Smooth muscle cell (in vitro differentiated cells): Measurements from ENCODE around the gene SDK1. TPM values are rescaled to one million over a fixed set of nuclear protein-coding genes. Genes with fewer than 3 reads are reported as not detected.

Experiments
- DNase-seq: peaks from one replicate; lab custom pipeline; 2025; ENCODE audit not compliant: unreplicated experiment; lab: John Stamatoyannopoulos, UW
- H2AFZ ChIP-seq: fragments of 200-600 bp; sonication (generic); 2 replicates; pipeline ENCODE4 v1.6.0; 2016; ENCODE audit warnings: antibody characterized with exemption, low read depth, mild to moderate bottlenecking
- H3F3A ChIP-seq: fragments of 200-600 bp; sonication (generic); 2 replicates; pipeline ENCODE4 v1.6.0; 2017; ENCODE audit warnings: antibody characterized with exemption, low read depth
- H3K27ac ChIP-seq: fragments of 200-600 bp; sonication (generic); 2 replicates; pipeline ENCODE4 v1.5.1; 2016; ENCODE audit warnings: low read depth, mild to moderate bottlenecking
- H3K27me3 ChIP-seq: fragments of 200-600 bp; sonication (generic); 2 replicates; pipeline ENCODE4 v1.6.1; 2016; ENCODE audit warnings: low read depth, mild to moderate bottlenecking
- H3K36me3 ChIP-seq: fragments of 200-600 bp; sonication (generic); 2 replicates; pipeline ENCODE4 v1.5.1; 2016; ENCODE audit warnings: low read depth
- H3K4me1 ChIP-seq: fragments of 200-600 bp; sonication (generic); 2 replicates; pipeline ENCODE4 v1.5.1; 2016; ENCODE audit warnings: low read depth
- H3K4me2 ChIP-seq: fragments of 200-600 bp; sonication (generic); 2 replicates; pipeline ENCODE4 v1.6.0; 2016; ENCODE audit warnings: mild to moderate bottlenecking
- H3K4me3 ChIP-seq: fragments of 200-600 bp; sonication (generic); 2 replicates; pipeline ENCODE4 v1.5.1; 2016; ENCODE audit warnings: mild to moderate bottlenecking
- H3K79me2 ChIP-seq: fragments of 200-600 bp; sonication (generic); 2 replicates; pipeline ENCODE4 v1.6.0; 2016; ENCODE audit warnings: low read depth, mild to moderate bottlenecking
- H3K9ac ChIP-seq: fragments of 200-600 bp; sonication (generic); 2 replicates; pipeline ENCODE4 v1.6.0; 2016; ENCODE audit warnings: low read depth
- H3K9me3 ChIP-seq: fragments of 200-600 bp; sonication (generic); replicated peaks from 2 replicates; pipeline ENCODE4 v1.5.1; 2016; ENCODE audit warnings: low read depth
- H4K20me1 ChIP-seq: fragments of 200-600 bp; sonication (generic); 2 replicates; pipeline ENCODE4 v1.6.0; 2016; ENCODE audit warnings: low read depth
- WGBS: methylation state at CpG from one replicate; pipeline ENCODE4 v1.1.7; 2016; ENCODE audit warnings: low lambda C conversion rate; 5-methylcytosine and 5-hydroxymethylcytosine counted together
- polyA plus RNA-seq: library from polyadenylated mRNA; unstranded; fragments of >200 nt; fragmentation: Nextera tagmentation; extraction: Ambion mirVana; gene quantifications from 2 replicates; pipeline ENCODE4 v1.2.1, GENCODE V29; 2016
- total RNA-seq: library from RNA; depleted of rRNA; stranded (reverse); fragments of >200 nt; gene quantifications from 2 replicates; pipeline ENCODE4 v1.2.3, GENCODE V29; 2014
- TF ChIP-seq, protein P1 (sequence below): fragments of 200-600 bp; sonication (generic); IDR thresholded peaks from 2 replicates; pipeline ENCODE4 v1.5.1; 2017; ENCODE audit warnings: borderline replicate concordance, mild to moderate bottlenecking, antibody characterized with exemption; ENCODE audit not compliant: insufficient read depth, poor library complexity, severe bottlenecking

The SDK1 gene
- total and polyA plus RNA-seq, 2 experiments from 2014 or later: 1.1 to 2.5 TPM

DNA sequence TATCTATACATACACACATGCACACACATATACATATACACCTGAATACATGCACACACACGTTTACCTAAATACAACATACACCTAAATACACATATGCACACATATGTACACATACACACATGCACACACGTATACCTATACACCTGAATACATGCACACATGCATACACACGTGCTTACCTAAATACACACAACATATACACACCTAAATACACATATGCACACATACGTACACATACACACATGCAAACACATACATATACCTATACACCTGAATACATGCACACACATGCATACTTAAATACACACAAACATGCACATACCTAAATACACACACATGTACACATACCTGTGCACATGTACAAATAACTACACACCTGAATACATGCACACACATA lies 947.2 kb downstream of the SDK1 start:
- H3K9ac ChIP-seq: no peak overlapping the region
- no peaks in the 10 kb centered on the region for H3K79me2 ChIP-seq
- H3K27me3 ChIP-seq: no peaks in the 10 kb centered on the region
- H3K4me3 ChIP-seq: no peak overlapping the region
- no peaks in the 10 kb centered on the region for H3F3A ChIP-seq
- H2AFZ ChIP-seq: no peak overlapping the region
- no peak overlapping the region for H3K4me2 ChIP-seq
- no peak for DNase-seq
- no peaks in the 10 kb centered on the region for H3K4me1 ChIP-seq
- no peaks in the 10 kb centered on the region for H4K20me1 ChIP-seq
- H3K36me3 ChIP-seq: no peaks in the 10 kb centered on the region
- TF ChIP-seq, protein P1, sequence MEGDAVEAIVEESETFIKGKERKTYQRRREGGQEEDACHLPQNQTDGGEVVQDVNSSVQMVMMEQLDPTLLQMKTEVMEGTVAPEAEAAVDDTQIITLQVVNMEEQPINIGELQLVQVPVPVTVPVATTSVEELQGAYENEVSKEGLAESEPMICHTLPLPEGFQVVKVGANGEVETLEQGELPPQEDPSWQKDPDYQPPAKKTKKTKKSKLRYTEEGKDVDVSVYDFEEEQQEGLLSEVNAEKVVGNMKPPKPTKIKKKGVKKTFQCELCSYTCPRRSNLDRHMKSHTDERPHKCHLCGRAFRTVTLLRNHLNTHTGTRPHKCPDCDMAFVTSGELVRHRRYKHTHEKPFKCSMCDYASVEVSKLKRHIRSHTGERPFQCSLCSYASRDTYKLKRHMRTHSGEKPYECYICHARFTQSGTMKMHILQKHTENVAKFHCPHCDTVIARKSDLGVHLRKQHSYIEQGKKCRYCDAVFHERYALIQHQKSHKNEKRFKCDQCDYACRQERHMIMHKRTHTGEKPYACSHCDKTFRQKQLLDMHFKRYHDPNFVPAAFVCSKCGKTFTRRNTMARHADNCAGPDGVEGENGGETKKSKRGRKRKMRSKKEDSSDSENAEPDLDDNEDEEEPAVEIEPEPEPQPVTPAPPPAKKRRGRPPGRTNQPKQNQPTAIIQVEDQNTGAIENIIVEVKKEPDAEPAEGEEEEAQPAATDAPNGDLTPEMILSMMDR: no peak
- peaks cover 4% of the 10 kb centered on the region for H3K9me3 ChIP-seq
- WGBS: 94% methylated on average over 4 of the region's 4 CpGs
- H3K27ac ChIP-seq: no peak overlapping the region

GRCh38 chr7:4249241-4249640 lies 948.2 kb downstream of the SDK1 start:
- no peaks in the 10 kb centered on the region for H3F3A ChIP-seq
- H3K4me2 ChIP-seq: no peak overlapping the region
- H3K9ac ChIP-seq: no peak overlapping the region
- no peaks in the 10 kb centered on the region for H3K4me1 ChIP-seq
- H3K27ac ChIP-seq: no peak overlapping the region
- 88% methylated on average over 4 of the region's 4 CpGs for WGBS
- H2AFZ ChIP-seq: no peak overlapping the region
- DNase-seq: no peak
- H3K79me2 ChIP-seq: no peaks in the 10 kb centered on the region
- no peaks in the 10 kb centered on the region for H3K27me3 ChIP-seq
- no peaks in the 10 kb centered on the region for H4K20me1 ChIP-seq
- no peaks in the 10 kb centered on the region for H3K36me3 ChIP-seq
- TF ChIP-seq, protein P1: no peak
- peaks cover 4% of the 10 kb centered on the region for H3K9me3 ChIP-seq
- H3K4me3 ChIP-seq: no peak overlapping the region

DNA sequence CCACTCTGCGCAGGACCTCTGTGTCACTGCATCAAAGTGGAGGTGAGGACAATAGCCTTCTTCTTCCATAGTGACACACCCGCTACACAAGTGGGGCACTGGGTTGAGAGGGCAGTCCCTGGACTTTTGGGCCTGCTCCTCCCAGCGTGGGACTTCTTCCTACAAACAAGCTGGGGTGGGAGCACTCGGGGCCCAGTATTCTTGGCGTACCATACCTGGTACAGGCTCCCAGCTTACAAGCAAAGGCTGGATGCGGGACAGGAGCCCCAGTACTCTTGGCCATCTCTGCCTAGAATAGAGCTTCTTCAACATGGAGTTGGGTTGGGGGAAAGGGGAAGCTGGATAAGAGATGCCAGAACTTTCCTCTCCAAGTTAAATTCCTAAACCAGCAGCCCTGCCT lies 954.3 kb downstream of the SDK1 start:
- H3K27ac ChIP-seq: no peak overlapping the region
- WGBS: 95% methylated on average over 6 of the region's 6 CpGs
- no peak overlapping the region for H3K4me3 ChIP-seq
- no peaks in the 10 kb centered on the region for H3K36me3 ChIP-seq
- no peaks in the 10 kb centered on the region for H3K27me3 ChIP-seq
- no peak for DNase-seq
- H3K79me2 ChIP-seq: no peaks in the 10 kb centered on the region
- H3F3A ChIP-seq: no peaks in the 10 kb centered on the region
- no peak overlapping the region for H3K9ac ChIP-seq
- TF ChIP-seq, protein P1: no peak
- no peaks in the 10 kb centered on the region for H3K4me1 ChIP-seq
- no peak overlapping the region for H2AFZ ChIP-seq
- no peak overlapping the region for H3K4me2 ChIP-seq
- peaks cover 4% of the 10 kb centered on the region for H3K9me3 ChIP-seq
- no peaks in the 10 kb centered on the region for H4K20me1 ChIP-seq

GRCh38 chr7:4256286-4256685 lies 955.2 kb downstream of the SDK1 start:
- Histone ChIP-seq H3F3A (no peaks in the 10 kb centered on the region), H3K79me2 (no peaks in the 10 kb centered on the region), H3K4me1 (no peaks in the 10 kb centered on the region), H4K20me1 (no peaks in the 10 kb centered on the region), H3K4me2 (no peak overlapping the region), H3K9me3 (peaks cover under 1% of the 10 kb centered on the region), H2AFZ (no peak overlapping the region), H3K27me3 (no peaks in the 10 kb centered on the region), H3K9ac (no peak overlapping the region), H3K27ac (no peak overlapping the region), H3K4me3 (no peak overlapping the region), H3K36me3 (no peaks in the 10 kb centered on the region)
- no peak for DNase-seq
- 70% methylated on average over 8 of the region's 8 CpGs for WGBS
- TF ChIP-seq, protein P1: no peak
